CD8-positive, alpha-beta memory T cell (primary cell): ENCODE data around the gene SNX1. TPM values are rescaled to one million over a fixed set of nuclear protein-coding genes. Genes with fewer than 3 reads are reported as not detected.

Experiments used
- CTCF ChIA-PET: fragments of 350-600 bp; sonication (Branson Sonifier 250); formaldehyde crosslinking; loops from one replicate; lab custom pipeline; 2021; ENCODE audit warnings: antibody characterized with exemption; lab: Charles Lee
- POLR2A ChIA-PET: fragments of 350-600 bp; sonication (Branson Sonifier 250); formaldehyde crosslinking; loops from one replicate; lab custom pipeline; 2021; ENCODE audit warnings: antibody characterized with exemption; lab: Charles Lee
- DNase-seq, 5 donors: peaks; one replicate each; pipeline versions ENCODE4 v3.0.0 to v3.0.0-alpha.2; 2020 to 2022; ENCODE audit warnings: mixed read lengths in 1 of 5
- H3K27ac ChIP-seq: one replicate; pipeline ENCODE4 v1.7.0; 2013; ENCODE audit warnings: low read depth, mild to moderate bottlenecking, low read length, moderate library complexity
- H3K27me3 ChIP-seq: 2 replicates; pipeline ENCODE4 v1.7.0; 2013; ENCODE audit warnings: low read length, mild to moderate bottlenecking; ENCODE audit not compliant: insufficient read depth, poor library complexity, severe bottlenecking
- H3K36me3 ChIP-seq: 2 replicates; pipeline ENCODE4 v1.7.0; 2013; ENCODE audit warnings: mild to moderate bottlenecking, low read length, moderate library complexity; ENCODE audit not compliant: insufficient read depth
- H3K4me1 ChIP-seq: 2 replicates; pipeline ENCODE4 v1.7.0; 2013; ENCODE audit warnings: mild to moderate bottlenecking, low read length, moderate library complexity; ENCODE audit not compliant: insufficient read depth
- H3K4me3 ChIP-seq: 2 replicates; pipeline ENCODE4 v1.7.0; 2013; ENCODE audit warnings: mild to moderate bottlenecking, low read length
- H3K9me3 ChIP-seq: 2 replicates; pipeline ENCODE4 v1.7.0; 2013; ENCODE audit warnings: mild to moderate bottlenecking, low read length
- H3K27ac Mint-ChIP-seq, 8 donors: one replicate each; pipeline ENCODE4 v1.8.0; 2020 to 2021; ENCODE audit warnings: mixed read lengths in 8 of 8, mild to moderate bottlenecking in 6 of 8, inconsistent platforms in 3 of 8, moderate library complexity in 3 of 8
- H3K27me3 Mint-ChIP-seq, 2 donors: one replicate each; pipeline ENCODE4 v1.8.0; 2020 to 2021; ENCODE audit warnings: mixed read lengths in 2 of 2, mild to moderate bottlenecking in 1 of 2, moderate library complexity in 1 of 2
- H3K36me3 Mint-ChIP-seq, 3 donors: one replicate each; pipeline ENCODE4 v1.8.0; 2020 to 2021; ENCODE audit warnings: mixed read lengths in 3 of 3, inconsistent platforms in 1 of 3, mild to moderate bottlenecking in 1 of 3
- H3K4me1 Mint-ChIP-seq, 3 donors: one replicate each; pipeline ENCODE4 v1.8.0; 2020 to 2021; ENCODE audit warnings: mixed read lengths in 3 of 3, inconsistent platforms in 1 of 3, mild to moderate bottlenecking in 1 of 3
- H3K4me3 Mint-ChIP-seq, 7 donors: one replicate each; pipeline ENCODE4 v1.8.0; 2020 to 2021; ENCODE audit warnings: mixed read lengths in 7 of 7, mild to moderate bottlenecking in 6 of 7, moderate library complexity in 4 of 7, inconsistent platforms in 2 of 7
- H3K9me3 Mint-ChIP-seq, 5 donors: one replicate each; pipeline ENCODE4 v1.8.0; 2020 to 2022; ENCODE audit warnings: mixed read lengths in 5 of 5, mild to moderate bottlenecking in 3 of 5, moderate library complexity in 2 of 5, inconsistent platforms in 1 of 5
- polyA plus RNA-seq: library from polyadenylated mRNA; unstranded; fragments of 300-500 nt; fragmentation: Illumina TruSeq; gene quantifications from one replicate; pipeline ENCODE4 v1.2.3, GENCODE V29; 2021
- total RNA-seq, 2 experiments: library from RNA; stranded (reverse); gene quantifications; one replicate each; pipeline ENCODE4 v1.2.3, GENCODE V29; 2021

SNX1 gene
- total and polyA plus RNA-seq, 3 experiments from 2014 or later = 63.4 to 93.6 (median 90.1) TPM

- Histone ChIP-seq H3K27me3 (no peaks in the 10 kb centered on the region), H3K4me1 (no peaks in the 10 kb centered on the region), H3K9me3 (no peaks in the 10 kb centered on the region), H3K27ac (no peak overlapping the region), H3K36me3 (peaks cover 75% of the 10 kb centered on the region), H3K4me3 (no peak overlapping the region)
- ChIA-PET POLR2A (interaction anchor here (0.5 kb wide), 1 partner anchor 247 kb away, joined by 8 read pairs; no protein-coding TSS in a partner anchor), CTCF (interaction anchor here (1.2 to 1.6 kb wide), 2 partner anchors 30 to 656 kb away, joined by 4 read pairs; no protein-coding TSS in a partner anchor)
- Mint-ChIP-seq H3K27me3 (no peaks in the 10 kb centered on the region), H3K4me1 (peaks cover 0 to 3% (median 0%) of the 10 kb centered on the region in 3 donors), H3K9me3 (no peaks in the 10 kb centered on the region), H3K4me3 (no peak overlapping the region), H3K36me3 (peaks cover 9 to 92% (median 29%) of the 10 kb centered on the region in 3 donors), H3K27ac (no peak overlapping the region)
- DNase-seq = no peak
These were observed 27.2 kb downstream of the SNX1 start for GRCh38 chr15:64122936-64123351.

GRCh38 chr15:64125978-64126377 is 30.2 kb downstream of the SNX1 start:
- H3K9me3 Mint-ChIP-seq = no peaks in the 10 kb centered on the region
- peaks cover 0 to 3% (median 0%) of the 10 kb centered on the region in 3 donors for H3K4me1 Mint-ChIP-seq
- Histone ChIP-seq H3K4me1 (no peaks in the 10 kb centered on the region), H3K4me3 (no peak overlapping the region), H3K27ac (no peak overlapping the region), H3K27me3 (no peaks in the 10 kb centered on the region), H3K36me3 (peaks cover 78% of the 10 kb centered on the region), H3K9me3 (no peaks in the 10 kb centered on the region)
- H3K4me3 Mint-ChIP-seq = no peak overlapping the region
- H3K27me3 Mint-ChIP-seq = no peaks in the 10 kb centered on the region
- peak overlapping the region in 3 of 8 donors; percentile 15 to 64 (median 29) for H3K27ac Mint-ChIP-seq
- POLR2A ChIA-PET = no interaction called here
- DNase-seq = no peak
- CTCF ChIA-PET = no interaction called here
- H3K36me3 Mint-ChIP-seq = peaks cover 5 to 91% (median 34%) of the 10 kb centered on the region in 3 donors

GRCh38 chr15:64127521-64128270 is 31.9 kb downstream of the SNX1 start:
- H3K36me3 Mint-ChIP-seq = peaks cover 0 to 92% (median 40%) of the 10 kb centered on the region in 3 donors
- H3K27me3 ChIP-seq = no peaks in the 10 kb centered on the region
- no peaks in the 10 kb centered on the region for H3K9me3 ChIP-seq
- H3K27me3 Mint-ChIP-seq = no peaks in the 10 kb centered on the region
- no peak overlapping the region for H3K4me3 ChIP-seq
- no peak overlapping the region for H3K4me3 Mint-ChIP-seq
- ChIA-PET CTCF (no interaction called here), POLR2A (no interaction called here)
- H3K27ac Mint-ChIP-seq = peak overlapping the region in 1 of 8 donors; percentile 72
- H3K4me1 Mint-ChIP-seq = peaks cover 0 to 3% (median 0%) of the 10 kb centered on the region in 3 donors
- H3K4me1 ChIP-seq = no peaks in the 10 kb centered on the region
- DNase-seq = no peak
- H3K27ac ChIP-seq = no peak overlapping the region
- H3K36me3 ChIP-seq = peaks cover 79% of the 10 kb centered on the region
- no peaks in the 10 kb centered on the region for H3K9me3 Mint-ChIP-seq

- no peak for DNase-seq
- H3K27me3 ChIP-seq = no peaks in the 10 kb centered on the region
- no peak overlapping the region for H3K4me3 ChIP-seq
- peaks cover 76% of the 10 kb centered on the region for H3K36me3 ChIP-seq
- ChIA-PET POLR2A (no interaction called here), CTCF (no interaction called here)
- Mint-ChIP-seq H3K27ac (no peak overlapping the region), H3K36me3 (peaks cover 0 to 93% (median 34%) of the 10 kb centered on the region in 3 donors), H3K9me3 (no peaks in the 10 kb centered on the region), H3K27me3 (no peaks in the 10 kb centered on the region), H3K4me3 (no peak overlapping the region), H3K4me1 (peaks cover 0 to 3% (median 0%) of the 10 kb centered on the region in 3 donors)
- H3K4me1 ChIP-seq = no peaks in the 10 kb centered on the region
- no peak overlapping the region for H3K27ac ChIP-seq
- H3K9me3 ChIP-seq = no peaks in the 10 kb centered on the region
These were observed 34.4 kb downstream of the SNX1 start for GRCh38 chr15:64130159-64130558.

DNA sequence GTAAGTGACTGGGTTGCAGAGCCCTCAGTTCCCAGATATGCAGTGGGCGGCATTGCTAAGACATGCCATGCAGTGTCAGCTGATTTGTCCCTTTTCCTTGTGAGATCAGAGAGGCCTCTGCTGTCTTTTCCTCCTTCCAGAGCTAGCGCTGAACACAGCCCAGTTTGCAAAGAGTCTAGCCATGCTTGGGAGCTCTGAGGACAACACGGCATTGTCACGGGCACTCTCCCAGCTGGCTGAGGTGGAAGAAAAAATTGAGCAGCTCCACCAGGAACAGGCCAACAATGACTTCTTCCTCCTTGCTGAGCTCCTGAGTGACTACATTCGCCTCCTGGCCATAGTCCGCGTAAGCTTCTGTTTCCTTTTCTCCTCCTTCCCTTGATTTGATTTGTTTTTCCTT is 35.8 kb downstream of the SNX1 start:
- no peaks in the 10 kb centered on the region for H3K27me3 Mint-ChIP-seq
- Histone ChIP-seq H3K4me1 (no peaks in the 10 kb centered on the region), H3K27ac (no peak overlapping the region), H3K27me3 (no peaks in the 10 kb centered on the region), H3K9me3 (no peaks in the 10 kb centered on the region), H3K4me3 (no peak overlapping the region), H3K36me3 (peaks cover 79% of the 10 kb centered on the region)
- ChIA-PET CTCF (interaction anchor here (1.1 kb wide), 1 partner anchor 22 kb away, joined by 5 read pairs; no protein-coding TSS in a partner anchor), POLR2A (interaction anchor here (1.1 kb wide), 1 partner anchor 31 kb away, joined by 4 read pairs; the partner anchor contains the start of gene PPIB)
- no peak overlapping the region for H3K4me3 Mint-ChIP-seq
- no peaks in the 10 kb centered on the region for H3K9me3 Mint-ChIP-seq
- H3K36me3 Mint-ChIP-seq = peaks cover 2 to 93% (median 32%) of the 10 kb centered on the region in 3 donors
- peak overlapping the region in 1 of 8 donors; percentile 56 for H3K27ac Mint-ChIP-seq
- DNase-seq = no peak
- H3K4me1 Mint-ChIP-seq = no peaks in the 10 kb centered on the region

GRCh38 chr15:64132217-64132616 is 36.4 kb downstream of the SNX1 start:
- Histone ChIP-seq H3K36me3 (peaks cover 80% of the 10 kb centered on the region), H3K4me3 (no peak overlapping the region), H3K4me1 (no peaks in the 10 kb centered on the region), H3K27me3 (no peaks in the 10 kb centered on the region), H3K9me3 (no peaks in the 10 kb centered on the region), H3K27ac (no peak overlapping the region)
- no peak overlapping the region for H3K4me3 Mint-ChIP-seq
- no peaks in the 10 kb centered on the region for H3K4me1 Mint-ChIP-seq
- no peaks in the 10 kb centered on the region for H3K27me3 Mint-ChIP-seq
- POLR2A ChIA-PET = no interaction called here
- peak overlapping the region in 3 of 8 donors; percentile 56 to 74 (median 58) for H3K27ac Mint-ChIP-seq
- no peaks in the 10 kb centered on the region for H3K9me3 Mint-ChIP-seq
- peaks cover 5 to 94% (median 36%) of the 10 kb centered on the region in 3 donors for H3K36me3 Mint-ChIP-seq
- CTCF ChIA-PET = interaction anchor here (1.1 kb wide), 2 partner anchors 11 to 21 kb away, joined by 3 to 5 read pairs; no protein-coding TSS in a partner anchor
- DNase-seq = no peak

- Mint-ChIP-seq H3K27ac (no peak overlapping the region), H3K4me1 (no peaks in the 10 kb centered on the region), H3K27me3 (peaks cover 0 to 1% of the 10 kb centered on the region in 2 donors), H3K9me3 (no peaks in the 10 kb centered on the region), H3K36me3 (peaks cover 5 to 94% (median 29%) of the 10 kb centered on the region in 3 donors), H3K4me3 (no peak overlapping the region)
- POLR2A ChIA-PET = no interaction called here
- DNase-seq = no peak
- CTCF ChIA-PET = interaction anchor here (2.0 to 2.1 kb wide), 2 partner anchors 11 to 19 kb away, joined by 5 to 11 read pairs; no protein-coding TSS in a partner anchor
- Histone ChIP-seq H3K27me3 (no peaks in the 10 kb centered on the region), H3K27ac (no peak overlapping the region), H3K4me1 (no peaks in the 10 kb centered on the region), H3K9me3 (no peaks in the 10 kb centered on the region), H3K4me3 (no peak overlapping the region), H3K36me3 (peaks cover 73% of the 10 kb centered on the region)
These were observed 38.0 kb downstream of the SNX1 start for GRCh38 chr15:64133623-64134344.
